NOMO-1 (cell line): Measurements from ENCODE around the gene ARRB1.
A peak's percentile ranks its signal among the peaks of the same experiment; 100 is the strongest.

Experiments
- DNase-seq, 2 experiments: peaks; one replicate each; lab custom pipeline; 2025; ENCODE audit not compliant: unreplicated experiment in 2 of 2; lab: John Stamatoyannopoulos, UW

Gene ARRB1

DNA sequence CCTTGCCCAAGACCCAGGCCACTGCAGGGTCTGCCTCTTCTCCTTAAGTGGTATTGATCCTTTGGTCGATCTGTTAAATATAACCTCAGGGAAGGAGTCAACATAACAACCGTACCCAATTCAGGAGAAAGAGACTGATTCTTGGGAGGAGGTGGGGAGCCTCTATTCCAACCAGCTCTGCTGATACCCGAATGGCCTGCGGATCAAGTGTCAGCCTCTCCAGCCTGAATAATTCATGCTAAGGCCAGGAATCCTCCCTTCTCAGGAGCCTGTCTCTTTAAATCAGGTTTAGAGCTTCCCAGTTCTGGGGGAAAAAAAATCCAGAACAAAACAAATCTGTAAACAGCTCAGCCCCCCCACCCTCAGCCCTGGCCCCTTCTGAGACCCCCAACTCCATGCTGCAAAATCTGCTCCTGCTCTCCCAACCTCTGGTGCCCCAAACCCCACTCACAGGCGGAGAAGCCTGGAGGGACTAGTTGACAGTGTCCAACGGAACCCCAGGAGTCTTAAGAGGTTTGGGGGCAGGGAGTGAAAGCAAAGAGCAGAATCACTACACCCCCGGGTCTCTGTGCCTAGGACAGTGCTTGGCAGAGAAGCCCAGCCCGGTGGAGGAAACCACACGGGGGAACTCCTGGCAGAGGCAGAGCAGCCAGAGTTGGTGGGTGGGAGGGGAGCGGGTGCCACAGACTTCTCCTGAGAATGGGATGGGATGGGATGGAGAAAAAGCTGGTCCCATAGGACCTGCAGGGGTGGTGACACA, 111.8 kb downstream of the ARRB1 start:
- no peak for DNase-seq

DNA sequence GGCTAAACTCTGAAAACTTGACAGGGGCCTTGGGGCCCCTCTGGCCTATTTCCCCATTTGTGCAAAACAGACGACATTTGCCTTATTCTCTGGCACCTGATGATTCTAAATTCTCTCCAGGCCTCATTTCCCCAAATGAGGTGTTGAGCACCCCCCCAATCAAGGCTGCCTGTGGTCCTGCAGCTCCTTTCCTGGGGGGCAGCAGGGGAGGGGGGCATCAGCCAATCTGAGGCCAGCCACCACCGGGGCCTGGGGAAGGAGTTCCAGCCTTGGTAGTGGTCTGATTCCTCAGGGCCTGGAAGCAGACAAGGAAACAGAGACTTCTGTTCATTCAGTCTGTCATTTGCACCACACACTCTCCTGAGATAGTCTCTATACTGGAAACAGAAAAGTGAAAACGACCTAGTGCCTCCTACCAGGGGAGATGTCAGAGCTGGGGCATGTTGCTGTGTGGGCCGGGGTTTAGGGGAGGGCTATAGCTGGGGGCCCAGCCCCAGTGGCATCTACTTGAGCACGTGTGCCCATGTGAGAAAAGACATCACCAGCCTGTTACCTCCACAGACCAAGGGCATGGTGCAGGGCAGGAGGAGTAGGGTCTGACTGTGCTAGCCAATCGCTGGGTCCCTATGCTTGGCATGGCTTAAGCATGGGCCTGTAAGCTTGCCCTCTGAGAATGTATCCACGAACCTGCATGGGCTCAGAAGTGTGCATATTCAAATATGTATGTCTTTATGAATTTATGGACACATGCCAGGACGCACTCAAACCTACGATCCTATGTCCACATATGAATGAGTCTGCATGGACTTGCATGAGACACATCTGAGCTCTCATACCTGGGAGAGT, 112.6 kb downstream of the ARRB1 start:
- DNase-seq = no peak

DNA sequence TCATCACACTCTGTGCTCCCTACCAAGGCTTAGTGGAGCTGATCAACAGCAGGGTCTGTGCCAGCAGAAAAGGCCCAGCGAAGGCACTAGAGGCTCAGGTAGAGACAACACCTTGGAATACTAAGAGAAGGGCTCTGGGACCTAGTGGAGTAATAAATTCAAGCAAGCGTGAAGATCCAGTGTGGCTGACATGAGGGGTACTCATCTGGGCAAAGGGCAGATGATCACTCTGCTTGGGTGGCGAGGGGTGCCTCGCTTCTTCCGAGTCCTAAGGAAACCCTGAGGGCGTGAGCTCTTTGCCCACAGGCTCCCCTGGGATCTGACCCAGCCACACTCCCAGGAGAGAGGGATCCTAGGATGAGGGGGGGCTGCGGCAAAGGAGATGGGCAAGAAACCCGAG, 114.4 kb downstream of the ARRB1 start:
- no peak for DNase-seq

DNA sequence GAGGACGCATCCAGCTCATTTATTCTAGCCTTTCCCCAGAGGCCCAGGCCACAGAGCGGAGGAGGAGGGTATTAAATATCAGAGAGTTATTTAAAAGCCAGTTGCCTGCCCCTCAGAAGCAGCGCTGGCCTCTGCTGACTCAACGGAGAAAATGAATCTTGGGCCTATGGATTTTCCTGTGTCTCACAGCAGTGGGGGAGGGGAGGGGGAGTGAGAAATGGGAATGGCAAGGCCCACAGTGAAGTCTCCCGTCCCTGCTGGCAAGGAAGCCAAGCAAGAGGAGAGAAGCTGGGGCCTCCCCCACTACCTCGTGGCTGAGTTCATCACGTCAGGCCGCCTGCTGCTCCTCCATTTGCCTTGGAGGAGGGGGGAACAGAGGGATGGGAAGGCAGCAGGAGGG, 115.4 kb downstream of the ARRB1 start:
- DNase-seq = no peak

DNA sequence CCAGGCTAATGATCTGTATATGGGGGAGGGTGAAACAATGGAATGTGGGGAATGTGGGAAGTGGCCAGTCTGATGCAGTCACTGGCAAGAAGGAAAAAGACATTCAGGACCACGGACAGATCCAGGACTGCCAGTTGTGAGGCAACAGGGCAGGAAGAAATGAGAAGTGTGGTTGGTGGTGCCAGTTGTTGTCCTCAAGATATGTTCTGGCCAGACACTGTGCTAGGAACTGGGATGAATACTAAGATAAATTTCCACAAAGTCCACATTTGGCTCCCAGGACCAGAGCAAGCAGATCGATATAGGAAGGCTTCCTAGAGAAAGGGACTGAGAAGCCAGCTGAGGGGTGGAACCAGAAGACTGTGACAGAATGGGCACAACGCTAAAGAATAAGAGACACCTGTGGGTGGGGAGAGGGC, 117.7 kb downstream of the ARRB1 start:
- DNase-seq = peak in 1 of 2 experiments; percentile 30

DNA sequence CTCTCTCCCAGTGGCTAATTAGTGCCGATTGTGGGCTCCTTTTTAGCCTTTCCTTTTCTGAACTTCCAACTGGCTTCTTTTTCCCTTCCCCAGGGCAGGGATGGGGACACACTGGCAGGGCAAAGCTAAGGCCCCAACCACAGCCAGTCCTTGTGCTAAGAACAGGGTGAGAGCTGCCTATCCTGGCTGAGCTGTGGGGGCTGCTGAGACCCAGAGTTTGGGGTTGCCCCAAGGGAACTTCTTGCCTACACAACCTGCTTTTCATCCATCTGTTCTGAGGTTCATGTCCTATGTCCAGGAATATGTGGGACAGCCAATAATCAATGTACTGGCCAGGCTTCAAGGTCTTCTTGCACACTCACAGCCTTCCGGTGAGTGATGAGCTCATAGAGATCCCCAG, 120.8 kb downstream of the ARRB1 start:
- no peak for DNase-seq

DNA sequence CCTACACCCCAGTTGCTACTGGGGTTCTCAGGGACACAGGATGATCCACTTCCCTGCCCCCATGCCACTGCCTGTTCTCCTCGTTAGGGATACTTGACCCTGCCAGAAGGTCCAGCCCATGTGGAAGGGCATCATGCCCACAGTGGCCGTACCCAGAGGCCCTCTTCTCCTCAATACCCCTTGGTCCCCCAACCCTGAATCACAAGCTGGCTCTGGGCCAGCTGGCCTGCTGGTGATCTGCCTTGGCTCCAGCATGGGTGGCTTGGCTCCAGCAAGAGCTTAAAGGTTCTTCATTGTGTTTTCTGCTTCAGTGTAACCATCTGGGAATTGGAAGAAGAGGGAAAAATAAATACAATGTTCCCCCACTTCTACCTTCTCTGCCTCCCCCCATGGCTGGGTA, 122.0 kb downstream of the ARRB1 start:
- DNase-seq = no peak

DNA sequence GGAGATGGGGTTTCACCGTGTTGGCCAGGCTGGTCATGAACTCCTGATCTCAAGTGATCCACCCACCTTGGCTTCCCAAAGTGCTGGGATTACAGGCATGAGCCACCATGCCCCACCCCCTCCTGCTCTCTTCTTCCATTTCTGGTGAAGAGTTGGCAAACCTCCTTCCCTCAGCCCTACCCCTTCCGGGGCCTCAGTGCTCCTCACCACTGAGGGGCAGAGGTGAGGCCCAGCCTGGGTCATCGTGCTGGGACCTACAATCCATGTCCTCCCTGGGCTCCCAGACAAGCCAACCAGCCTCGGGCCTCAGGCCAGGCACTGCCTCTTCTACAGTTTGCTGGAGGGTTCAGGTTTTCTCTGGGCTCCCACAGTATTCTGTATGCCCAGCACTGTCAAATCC, 125.7 kb downstream of the ARRB1 start:
- DNase-seq = no peak

DNA sequence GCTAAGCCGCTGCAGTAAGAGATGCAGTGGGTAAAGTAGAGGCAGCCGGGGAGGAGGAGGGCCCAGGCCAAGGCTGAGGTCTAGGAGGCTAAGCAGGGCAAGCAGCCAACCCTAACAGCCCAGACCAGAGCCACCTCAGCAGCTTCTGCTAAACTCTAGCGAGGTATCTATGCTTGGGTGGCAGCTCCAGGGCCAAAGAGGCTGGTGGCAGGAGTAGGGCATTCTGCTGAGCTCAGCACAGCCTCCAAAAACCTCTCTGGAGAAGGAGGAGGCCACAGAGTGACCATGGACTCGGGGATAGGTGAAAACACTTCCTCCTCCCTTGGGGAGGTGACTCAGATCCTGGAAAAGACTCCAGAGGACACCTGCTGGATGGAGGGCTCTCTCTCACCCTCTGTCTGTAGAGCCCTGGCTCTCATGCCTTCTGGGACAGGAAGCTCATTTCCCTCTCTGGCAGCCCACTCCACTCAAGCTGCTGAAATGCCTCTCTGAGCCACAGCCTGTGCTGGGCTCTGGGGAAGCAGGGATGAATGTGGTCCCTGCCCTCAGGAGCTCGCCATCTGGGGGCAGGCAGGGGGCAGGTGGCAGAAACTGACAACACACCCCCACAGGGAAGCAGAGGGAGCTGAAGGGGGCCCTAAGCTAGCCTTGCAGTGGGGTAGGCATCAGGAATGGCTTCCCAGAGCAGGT, 127.4 kb downstream of the ARRB1 start:
- no peak for DNase-seq

DNA sequence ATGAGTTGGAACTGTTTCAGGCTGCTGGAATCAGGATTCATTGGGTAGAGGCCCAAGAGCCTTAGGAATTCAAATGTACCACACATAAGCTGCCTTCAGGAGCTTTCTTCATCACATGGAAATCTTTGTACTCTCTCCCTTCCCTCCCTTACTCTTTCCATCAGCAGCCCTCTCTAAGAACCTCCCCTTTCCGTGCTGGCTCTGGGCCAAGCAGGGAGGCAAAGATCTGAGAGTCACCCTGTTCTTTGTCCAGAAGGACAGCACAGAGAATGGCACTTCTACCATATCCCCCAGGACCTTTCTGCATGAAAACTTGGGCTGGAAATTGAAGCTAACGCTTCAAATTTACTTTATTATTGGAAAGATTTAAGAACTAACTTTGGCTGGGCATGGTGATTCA, 131.6 kb downstream of the ARRB1 start:
- DNase-seq = no peak

DNA sequence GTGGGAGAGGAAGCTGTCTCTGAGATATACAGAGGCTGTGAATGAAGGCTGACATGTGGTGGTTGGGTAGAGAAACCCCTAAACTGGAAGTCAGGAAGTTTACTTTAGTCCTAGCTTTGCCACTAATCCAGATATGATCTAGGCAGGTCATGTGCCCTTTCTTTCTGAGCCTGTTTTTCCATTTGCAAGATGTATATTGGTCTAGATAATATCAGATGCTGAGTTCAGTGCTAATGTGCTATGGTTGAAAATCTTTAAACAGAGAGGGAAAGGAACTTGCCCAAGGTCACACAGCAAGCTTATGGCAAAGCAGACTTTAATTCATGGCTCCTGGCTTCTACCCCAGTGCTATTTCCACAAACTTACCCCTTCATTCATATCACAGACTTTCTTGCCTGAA, 136.6 kb downstream of the ARRB1 start:
- no peak for DNase-seq

DNA sequence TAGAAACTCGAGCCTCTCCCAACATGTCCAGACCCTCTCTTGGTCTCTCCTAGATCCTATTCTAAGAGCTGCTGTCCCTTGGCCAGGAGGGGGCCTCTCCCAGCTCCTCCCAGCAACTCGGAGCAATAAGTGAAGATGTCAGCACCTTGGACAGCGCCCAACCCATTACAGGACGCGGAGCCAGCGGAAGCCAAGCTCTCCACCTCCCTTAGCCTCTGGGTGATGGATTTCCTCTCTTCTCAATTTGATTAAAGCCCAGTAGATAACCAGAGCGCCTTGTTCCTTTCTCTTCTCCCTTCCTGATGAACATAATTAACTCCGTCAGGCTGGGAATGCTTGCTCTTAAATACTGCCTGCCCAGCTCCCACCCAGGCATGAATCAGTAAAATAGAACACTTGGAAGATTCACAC, 137.0 kb downstream of the ARRB1 start:
- peak; percentile 24 to 58 for DNase-seq
